Stimulated activated CD8-positive, alpha-beta memory T cell treated with anti-CD3 and anti-CD28 coated beads, Interleukin-4, amount 100 ng/mL, for 1 hour (primary cell): ENCODE data around the gene GGT6.
"Not testable (repeated sequence)": the region's sequence is repeated elsewhere in the genome, so short reads cannot be mapped to it uniquely, and the experiment has no call there.

ENCODE experiments used
- DNase-seq, 2 donors: peaks; one replicate each; pipeline ENCODE4 v3.0.0-alpha.2; 2020; ENCODE audit warnings: low read depth in 2 of 2, low spot score in 1 of 2

The GGT6 gene

GRCh38 chr17:4592240-4593005 is 32.0 kb upstream of the GGT6 start:
- no peak for DNase-seq

- DNase-seq: no peak
Measured at GRCh38 chr17:4591529-4591928, 31.2 kb upstream of the GGT6 start.

GRCh38 chr17:4590981-4591453 is 30.6 kb upstream of the GGT6 start:
- DNase-seq: no peak

GRCh38 chr17:4590042-4590441 is 29.7 kb upstream of the GGT6 start:
- not testable (repeated sequence) for DNase-seq

GRCh38 chr17:4588898-4589625 is 28.7 kb upstream of the GGT6 start:
- no peak for DNase-seq

- DNase-seq: no peak
Measured at GRCh38 chr17:4588391-4588790, 28.0 kb upstream of the GGT6 start.

- DNase-seq: no peak
Measured at GRCh38 chr17:4587803-4588202, 27.4 kb upstream of the GGT6 start.

- no peak for DNase-seq
Measured at GRCh38 chr17:4587195-4587594, 26.8 kb upstream of the GGT6 start.

GRCh38 chr17:4586043-4586442 is 25.7 kb upstream of the GGT6 start:
- DNase-seq: no peak

GRCh38 chr17:4585638-4585994 is 25.2 kb upstream of the GGT6 start:
- DNase-seq: no peak

GRCh38 chr17:4584917-4585637 is 24.7 kb upstream of the GGT6 start:
- DNase-seq: no peak

- no peak for DNase-seq
Measured at GRCh38 chr17:4584101-4584916, 23.9 kb upstream of the GGT6 start, which contains the start of gene SMTNL2. SMTNL2 (plus strand) TSS chr17:4584529; CDS start chr17:4584606, 77 bp downstream.

- DNase-seq: no peak
Measured at GRCh38 chr17:4583782-4584100, 23.4 kb upstream of the GGT6 start.

- no peak for DNase-seq
Measured at GRCh38 chr17:4583206-4583605, 22.8 kb upstream of the GGT6 start.

GRCh38 chr17:4582691-4583090 is 22.3 kb upstream of the GGT6 start:
- no peak for DNase-seq

GRCh38 chr17:4582101-4582501 is 21.7 kb upstream of the GGT6 start:
- DNase-seq: no peak

GRCh38 chr17:4580291-4580690 is 19.9 kb upstream of the GGT6 start:
- DNase-seq: no peak

GRCh38 chr17:4579678-4580077 is 19.3 kb upstream of the GGT6 start:
- no peak for DNase-seq

- not testable (repeated sequence) for DNase-seq
Measured at GRCh38 chr17:4578349-4578748, 18.0 kb upstream of the GGT6 start.

GRCh38 chr17:4577386-4577993 is 17.1 kb upstream of the GGT6 start:
- DNase-seq: no peak
